ENCODE data around the gene RAB15.

GRCh38 chr14:64953310-64953654, 18.9 kb downstream of the RAB15 start:
- no peak for TF ChIP-seq JUN (IDR thresholded peaks at IDR 0.05; ENCODE audit: low read depth, low read length)
- no peak for TF ChIP-seq POLR2A (IDR thresholded peaks at IDR 0.05; ENCODE audit: control extremely low read depth in 1 of 2, low read depth in 2 of 2, low read length in 2 of 2)
- no peak for TF ChIP-seq EP300 (IDR thresholded peaks at IDR 0.05; ENCODE audit: borderline replicate concordance in 1 of 2, low read depth in 2 of 2, low read length in 2 of 2)
- no peak for TF ChIP-seq EZH2 (IDR thresholded peaks at IDR 0.05; ENCODE audit: low read depth, low read length, severe bottlenecking)
- TF ChIP-seq CHD2 (IDR thresholded peaks at IDR 0.05; ENCODE audit: low read length), result no peak
- no peak for TF ChIP-seq GABPA (IDR thresholded peaks at IDR 0.05; ENCODE audit: borderline replicate concordance, insufficient read depth, low read length)
- TF ChIP-seq POLR2AphosphoS5 (IDR thresholded peaks at IDR 0.05; ENCODE audit: low read depth, low read length), result no peak
- no peak for TF ChIP-seq CTCF (IDR thresholded peaks at IDR 0.05; ENCODE audit: control extremely low read depth in 1 of 3, insufficient read depth in 1 of 3, low read depth in 1 of 3, low read length in 3 of 3)
- TF ChIP-seq RBBP5 (IDR thresholded peaks at IDR 0.05; ENCODE audit: borderline replicate concordance, low read depth, low read length), result no peak
- no peak for TF ChIP-seq TBP (IDR thresholded peaks at IDR 0.05; ENCODE audit: low read depth, low read length)
- no peak for TF ChIP-seq SP1 (IDR thresholded peaks at IDR 0.05; ENCODE audit: low read depth, low read length)
- no peak for TF ChIP-seq TAF1 (IDR thresholded peaks at IDR 0.05; ENCODE audit: low read depth, low read length)
- TF ChIP-seq SIN3A (conservative IDR thresholded peaks at IDR 0.05 in 1 of 2, IDR thresholded peaks at IDR 0.05 in 1 of 2; ENCODE audit: low read depth in 1 of 2, low read length in 2 of 2), result no peak

Data from H1 (cell line).